MCF 10A (cell line): Measurements from ENCODE around the gene ARID3B. TPM values are rescaled to one million over a fixed set of nuclear protein-coding genes. Genes with fewer than 3 reads are reported as not detected.
"Not testable (repeated sequence)": the region's sequence is repeated elsewhere in the genome, so short reads cannot be mapped to it uniquely, and the experiment has no call there.

Experiments used
- BruUV-seq: library from RNA; stranded (reverse); fragments of 400-500 nt; replicated peaks from 2 replicates; lab custom pipeline; 2021; lab: Mats Ljungman, UMichigan
- CTCF ChIA-PET: fragments of 300-600 bp; sonication (Branson Sonifier 250); formaldehyde crosslinking; extraction: SDS; loops from one replicate; lab custom pipeline; 2021; ENCODE audit warnings: antibody characterized with exemption, inconsistent platforms; lab: Yijun Ruan, JAX
- POLR2A ChIA-PET: fragments of 300-600, 350-650 bp; sonication (Branson Sonifier 250); formaldehyde crosslinking; extraction: SDS; loops from one replicate; lab custom pipeline; 2020; ENCODE audit warnings: antibody characterized with exemption, inconsistent platforms; lab: Yijun Ruan, JAX
- DNase-seq: peaks from one replicate; pipeline ENCODE4 v3.0.0-alpha.2; 2018; ENCODE audit not compliant: unreplicated experiment
- H3K27ac Mint-ChIP-seq: one replicate; pipeline ENCODE4 v1.8.0; 2022; ENCODE audit warnings: mild to moderate bottlenecking, low read depth, mixed read lengths; ENCODE audit not compliant: unreplicated experiment
- H3K27me3 Mint-ChIP-seq: one replicate; pipeline ENCODE4 v1.8.0; 2022; ENCODE audit warnings: mixed read lengths; ENCODE audit not compliant: insufficient read depth, unreplicated experiment
- H3K36me3 Mint-ChIP-seq: one replicate; pipeline ENCODE4 v1.8.0; 2022; ENCODE audit warnings: mild to moderate bottlenecking, moderate library complexity, mixed read lengths; ENCODE audit not compliant: insufficient read depth, unreplicated experiment
- H3K4me1 Mint-ChIP-seq: one replicate; pipeline ENCODE4 v1.8.0; 2022; ENCODE audit warnings: mixed read lengths; ENCODE audit not compliant: insufficient read depth, unreplicated experiment
- H3K4me3 Mint-ChIP-seq: one replicate; pipeline ENCODE4 v1.8.0; 2022; ENCODE audit warnings: mild to moderate bottlenecking, moderate library complexity, mixed read lengths; ENCODE audit not compliant: unreplicated experiment
- H3K9me3 Mint-ChIP-seq: one replicate; pipeline ENCODE4 v1.8.0; 2022; ENCODE audit warnings: mixed read lengths; ENCODE audit not compliant: unreplicated experiment
- intact Hi-C: fragments of 100-400 bp; cut with micrococcal nuclease; formaldehyde crosslinking; loops from 2 replicates; pipeline ENCODE4 v1.14.1; 2022
- total RNA-seq: library from RNA; stranded (reverse); gene quantifications from 2 replicates; pipeline ENCODE4 v1.2.3, GENCODE V29; 2022
- TF ChIP-seq, protein P1 (sequence below): fragments of 200-600 bp; IDR thresholded peaks from one replicate; pipeline ENCODE4 v1.8.0; 2022; ENCODE audit warnings: antibody characterized with exemption, mild to moderate bottlenecking; ENCODE audit not compliant: unreplicated experiment

ARID3B gene
- total RNA-seq, 1 experiment from 2014 or later, result 4.7 TPM

DNA sequence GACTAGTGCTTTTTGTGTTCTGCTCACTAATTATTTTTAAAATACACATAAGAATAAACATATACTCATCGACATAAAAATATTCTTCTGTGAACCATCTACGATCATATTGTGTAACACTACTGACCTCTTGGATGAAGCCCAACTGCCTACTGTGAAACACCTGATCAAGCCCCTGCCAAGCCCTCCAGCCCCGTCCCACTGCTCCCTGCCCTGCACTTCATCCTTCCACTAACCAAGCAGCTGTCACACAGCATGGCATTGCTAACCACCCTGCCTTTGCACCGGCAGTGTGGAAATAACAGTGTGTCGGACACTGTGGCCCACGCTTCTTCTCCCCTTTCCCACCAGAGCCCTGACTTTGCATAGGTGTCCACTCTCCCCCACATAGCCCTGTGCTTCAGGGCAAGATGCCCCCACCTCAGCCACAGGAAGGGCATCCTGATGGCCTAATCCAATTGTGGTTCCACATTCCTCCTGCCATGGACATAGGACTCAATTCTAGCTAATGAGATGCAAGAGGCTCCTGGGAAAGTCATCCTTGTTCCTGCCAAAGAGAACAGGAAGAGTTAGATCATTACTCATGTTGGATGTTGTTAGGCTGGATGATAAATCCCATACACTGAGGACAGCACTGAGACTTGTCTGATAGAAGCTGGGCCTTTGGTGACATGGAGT is 35.0 kb upstream of the ARID3B start:
- POLR2A ChIA-PET, result no interaction called here
- Mint-ChIP-seq H3K9me3 (no peaks in the 10 kb centered on the region), H3K27me3 (no peaks in the 10 kb centered on the region), H3K27ac (no peak overlapping the region), H3K4me1 (no peaks in the 10 kb centered on the region), H3K4me3 (no peak overlapping the region), H3K36me3 (peaks cover 7% of the 10 kb centered on the region)
- no peak for DNase-seq
- TF ChIP-seq, protein P1, sequence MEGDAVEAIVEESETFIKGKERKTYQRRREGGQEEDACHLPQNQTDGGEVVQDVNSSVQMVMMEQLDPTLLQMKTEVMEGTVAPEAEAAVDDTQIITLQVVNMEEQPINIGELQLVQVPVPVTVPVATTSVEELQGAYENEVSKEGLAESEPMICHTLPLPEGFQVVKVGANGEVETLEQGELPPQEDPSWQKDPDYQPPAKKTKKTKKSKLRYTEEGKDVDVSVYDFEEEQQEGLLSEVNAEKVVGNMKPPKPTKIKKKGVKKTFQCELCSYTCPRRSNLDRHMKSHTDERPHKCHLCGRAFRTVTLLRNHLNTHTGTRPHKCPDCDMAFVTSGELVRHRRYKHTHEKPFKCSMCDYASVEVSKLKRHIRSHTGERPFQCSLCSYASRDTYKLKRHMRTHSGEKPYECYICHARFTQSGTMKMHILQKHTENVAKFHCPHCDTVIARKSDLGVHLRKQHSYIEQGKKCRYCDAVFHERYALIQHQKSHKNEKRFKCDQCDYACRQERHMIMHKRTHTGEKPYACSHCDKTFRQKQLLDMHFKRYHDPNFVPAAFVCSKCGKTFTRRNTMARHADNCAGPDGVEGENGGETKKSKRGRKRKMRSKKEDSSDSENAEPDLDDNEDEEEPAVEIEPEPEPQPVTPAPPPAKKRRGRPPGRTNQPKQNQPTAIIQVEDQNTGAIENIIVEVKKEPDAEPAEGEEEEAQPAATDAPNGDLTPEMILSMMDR, result no peak
- intact Hi-C loops, result no loop called here
- CTCF ChIA-PET, result interaction anchor here (1.0 kb wide), 1 partner anchor 45 kb away, joined by 3 read pairs; no protein-coding TSS in a partner anchor
- BruUV-seq, result no TSS peak

DNA sequence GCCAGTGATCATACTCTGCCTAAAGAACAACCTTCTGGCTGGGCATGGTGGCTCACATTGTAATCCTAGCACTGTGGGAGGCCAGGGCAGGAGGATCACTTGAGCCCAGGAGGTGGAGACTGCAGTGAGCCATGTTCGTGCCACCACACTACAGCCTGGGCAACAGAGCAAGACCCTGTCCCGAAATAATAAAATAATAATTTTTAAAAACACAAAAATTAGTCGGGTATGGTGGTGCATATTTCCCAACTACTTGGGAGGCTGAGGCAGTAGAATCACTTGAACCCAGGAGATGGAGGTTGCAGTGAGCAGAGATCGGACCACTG is 34.5 kb upstream of the ARID3B start:
- TF ChIP-seq, protein P1, result no peak
- Mint-ChIP-seq H3K4me1 (no peaks in the 10 kb centered on the region), H3K27ac (no peak overlapping the region), H3K9me3 (no peaks in the 10 kb centered on the region), H3K36me3 (peaks cover 7% of the 10 kb centered on the region), H3K4me3 (no peak overlapping the region), H3K27me3 (no peaks in the 10 kb centered on the region)
- ChIA-PET POLR2A (no interaction called here), CTCF (interaction anchor here (1.0 kb wide), 1 partner anchor 45 kb away, joined by 3 read pairs; no protein-coding TSS in a partner anchor)
- BruUV-seq, result no TSS peak
- DNase-seq, result no peak
- intact Hi-C loops, result no loop called here

DNA sequence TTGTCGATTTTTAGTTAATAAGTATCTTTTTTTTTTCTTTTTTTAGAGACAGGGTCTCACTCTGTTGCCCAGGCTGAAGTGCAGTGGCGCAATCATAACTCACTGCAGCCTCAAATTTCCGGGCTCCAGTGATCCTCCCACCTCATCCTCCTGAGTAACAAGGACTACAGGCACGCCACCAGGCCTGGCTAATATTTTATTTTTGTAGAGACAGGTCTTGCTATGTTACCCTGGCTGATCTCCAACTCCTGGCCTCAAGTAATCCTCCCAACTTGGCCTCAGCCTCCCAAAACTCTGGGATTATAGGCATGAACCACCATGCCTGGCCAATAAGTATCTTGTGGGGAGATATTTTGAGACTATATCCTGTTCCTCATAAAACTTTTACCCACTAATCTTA is 29.4 kb upstream of the ARID3B start:
- Mint-ChIP-seq H3K36me3 (no peaks in the 10 kb centered on the region), H3K27ac (no peak overlapping the region), H3K9me3 (no peaks in the 10 kb centered on the region), H3K27me3 (no peaks in the 10 kb centered on the region), H3K4me1 (no peaks in the 10 kb centered on the region), H3K4me3 (no peak overlapping the region)
- no peak for DNase-seq
- no TSS peak for BruUV-seq
- intact Hi-C loops, result no loop called here
- TF ChIP-seq, protein P1, result no peak
- POLR2A ChIA-PET, result no interaction called here
- CTCF ChIA-PET, result no interaction called here

DNA sequence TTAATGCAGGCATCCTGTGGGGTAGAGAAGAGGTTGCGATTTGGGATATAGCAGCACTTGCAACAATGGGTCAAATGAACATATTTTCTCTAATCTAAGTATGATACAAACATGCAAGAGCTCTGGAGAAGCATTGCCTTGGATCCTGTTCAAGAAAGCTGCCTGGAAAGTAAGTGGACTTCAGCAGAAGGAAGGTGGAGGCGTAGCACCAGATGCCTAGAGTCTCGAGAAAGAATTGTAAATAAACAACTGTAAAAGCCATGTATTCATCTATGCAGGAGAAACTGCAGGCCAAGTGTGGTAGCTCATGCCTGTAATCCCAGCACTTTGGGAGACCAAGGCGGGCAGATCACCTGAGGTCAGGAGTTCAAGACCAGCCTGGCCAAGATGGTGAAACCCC is 27.0 kb upstream of the ARID3B start:
- BruUV-seq, H3K4me3 Mint-ChIP-seq, POLR2A ChIA-PET, H3K27ac Mint-ChIP-seq, intact Hi-C loops, H3K9me3 Mint-ChIP-seq, H3K4me1 Mint-ChIP-seq, H3K27me3 Mint-ChIP-seq, DNase-seq, H3K36me3 Mint-ChIP-seq: not testable (repeated sequence)
- CTCF ChIA-PET, result interaction anchor here (0.7 kb wide), 1 partner anchor 64 kb away, joined by 5 read pairs; no protein-coding TSS in a partner anchor
